Measurements from ENCODE around the gene KCNG2.

KCNG2 gene

GRCh38 chr18:79800371-79801180 is 2.8 kb downstream of the KCNG2 start:
- DNase-seq (ENCODE audit: low spot score) = no peak

DNA sequence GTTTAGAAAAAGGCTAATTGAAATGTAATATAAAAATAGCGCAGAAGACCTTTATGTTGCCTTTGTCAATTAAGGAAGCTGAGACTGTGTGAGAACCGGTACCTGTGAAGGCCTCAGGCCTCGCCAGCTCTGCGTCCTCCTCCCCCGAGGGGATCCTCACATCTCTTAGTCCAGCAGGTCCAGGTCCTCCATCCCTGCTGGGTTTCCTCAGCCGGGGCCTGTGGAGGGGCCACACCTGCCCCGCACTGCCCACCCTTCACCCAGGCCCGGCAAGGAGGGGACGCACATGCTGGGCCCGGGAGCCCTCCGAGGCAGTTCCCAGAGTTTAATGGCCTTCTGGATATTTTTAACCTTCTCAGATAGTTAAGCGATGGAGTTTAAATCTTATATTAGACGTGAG is 3.5 kb downstream of the KCNG2 start:
- no peak for DNase-seq (ENCODE audit: low spot score)

GRCh38 chr18:79801641-79802040 is 3.9 kb downstream of the KCNG2 start:
- no peak for DNase-seq (ENCODE audit: low spot score)

- no peak for DNase-seq (ENCODE audit: low spot score)
Measured at GRCh38 chr18:79802298-79802697, 4.6 kb downstream of the KCNG2 start.

GRCh38 chr18:79803611-79804051 is 5.9 kb downstream of the KCNG2 start:
- DNase-seq (ENCODE audit: low spot score) = no peak

DNA sequence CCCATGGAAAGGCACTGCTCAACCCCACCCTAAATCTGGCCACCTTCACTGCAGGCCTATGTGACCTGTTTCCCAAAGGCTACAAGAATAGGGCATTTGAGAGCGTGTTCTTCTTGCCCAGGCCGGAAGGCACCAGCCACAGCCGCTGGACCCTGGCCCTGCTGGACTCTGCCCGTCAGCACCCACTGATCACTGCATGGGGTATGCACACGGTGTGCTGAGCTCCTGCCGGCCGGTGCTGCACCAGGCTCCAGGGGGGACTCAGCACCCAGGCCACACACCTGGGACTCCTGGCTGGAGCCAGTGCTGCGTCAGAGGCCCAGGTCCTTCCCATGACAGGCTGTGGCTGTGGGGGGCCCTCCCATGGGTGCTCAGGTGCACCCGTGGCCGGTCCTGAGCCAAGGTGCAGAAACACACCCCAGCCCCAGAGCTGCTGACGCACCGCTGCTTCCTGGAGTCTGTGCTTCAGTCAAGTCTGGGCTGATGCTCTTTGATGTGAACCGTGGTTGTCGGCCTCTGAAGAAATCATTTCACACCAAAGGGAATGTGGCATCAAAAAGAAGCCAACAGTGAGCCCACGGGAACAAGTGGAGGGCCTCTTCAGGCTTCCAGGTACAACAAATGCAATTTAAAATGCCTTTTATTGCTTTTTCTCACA is 6.5 kb downstream of the KCNG2 start:
- DNase-seq (ENCODE audit: low spot score) = no peak

GRCh38 chr18:79805211-79805887 is 7.6 kb downstream of the KCNG2 start:
- DNase-seq (ENCODE audit: low spot score) = no peak

DNA sequence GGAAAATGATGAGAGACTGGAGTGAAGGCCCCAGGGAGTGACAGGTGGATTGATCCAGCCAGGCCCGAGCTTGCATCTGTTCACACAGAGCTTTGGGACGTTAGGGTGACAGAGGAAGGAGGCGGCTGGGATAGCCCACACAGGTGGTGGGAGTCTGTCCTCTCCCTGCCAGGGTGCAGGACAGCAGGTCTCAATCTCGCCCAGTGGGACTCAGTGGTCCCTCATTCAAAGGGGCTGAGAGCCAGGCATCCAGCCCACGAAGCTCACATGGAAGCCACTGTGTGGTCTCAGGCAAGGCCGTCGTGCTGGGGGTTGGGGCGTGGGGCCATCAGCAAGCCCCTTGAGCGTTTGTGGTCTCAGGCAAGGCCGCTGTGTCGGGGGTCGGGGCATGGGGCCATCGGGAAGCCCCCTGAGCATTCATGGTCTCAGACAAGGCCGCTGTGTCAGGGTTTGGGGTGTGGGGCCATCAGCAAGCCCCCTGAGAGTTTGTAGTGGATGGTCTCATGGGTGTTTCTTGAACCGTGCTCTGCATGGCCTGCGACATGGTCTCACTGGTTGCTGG is 8.3 kb downstream of the KCNG2 start:
- no peak for DNase-seq (ENCODE audit: low spot score)

GRCh38 chr18:79806976-79807841 is 9.5 kb downstream of the KCNG2 start:
- DNase-seq (ENCODE audit: low spot score) = no peak

- no peak for DNase-seq (ENCODE audit: low spot score)
Measured at GRCh38 chr18:79809482-79810192, 11.9 kb downstream of the KCNG2 start.

GRCh38 chr18:79812052-79812451 is 14.3 kb downstream of the KCNG2 start:
- no peak for DNase-seq (ENCODE audit: low spot score)

- DNase-seq (ENCODE audit: low spot score) = no peak
Measured at GRCh38 chr18:79814373-79814772, 16.6 kb downstream of the KCNG2 start.

DNA sequence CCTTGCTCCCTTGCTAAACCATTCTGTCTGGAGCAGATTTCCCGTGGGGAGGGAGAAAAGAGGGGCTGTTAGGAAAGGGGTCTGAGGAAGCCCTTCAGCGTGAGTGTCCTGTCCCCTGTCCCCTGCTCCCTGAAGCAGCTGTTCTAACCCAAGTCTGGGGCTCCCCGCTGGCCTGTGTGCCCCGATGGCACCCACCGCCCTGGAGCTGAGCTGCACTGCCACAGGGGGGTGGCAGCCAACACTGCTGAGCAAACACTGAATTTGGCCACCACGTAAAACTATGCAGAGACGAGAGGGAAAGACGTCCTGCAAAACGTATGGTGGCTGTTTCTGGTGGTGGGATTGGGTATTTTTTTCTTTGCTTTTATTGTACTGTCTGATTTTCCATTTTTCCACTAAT is 17.9 kb downstream of the KCNG2 start:
- DNase-seq (ENCODE audit: low spot score) = no peak

GRCh38 chr18:79816092-79816491 is 18.4 kb downstream of the KCNG2 start:
- no peak for DNase-seq (ENCODE audit: low spot score)

DNA sequence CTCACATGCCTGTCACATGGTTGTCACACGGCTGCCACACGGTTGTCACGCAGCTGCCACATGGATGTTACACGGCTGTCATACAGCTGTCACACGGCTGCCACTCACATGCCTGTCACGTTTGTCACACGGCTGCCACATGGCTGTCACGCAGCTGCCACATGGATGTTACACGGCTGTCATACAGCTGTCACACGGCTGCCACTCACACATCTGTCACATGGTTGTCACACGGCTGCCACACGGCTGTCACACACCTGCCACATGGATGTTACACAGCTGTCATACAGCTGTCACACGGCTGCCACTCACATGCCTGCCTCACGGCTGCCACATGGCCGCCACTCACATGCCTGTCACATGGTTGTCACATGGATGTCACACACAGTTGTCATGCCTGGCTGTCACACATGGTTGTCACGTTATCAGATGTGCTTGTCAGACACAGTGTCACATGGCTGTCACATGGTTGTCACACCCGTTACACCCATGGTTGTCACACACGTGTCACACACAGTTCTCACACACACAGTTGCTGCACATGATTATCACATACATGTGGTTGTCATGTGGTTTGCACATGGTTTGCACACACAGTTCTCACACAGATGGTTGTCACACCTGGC is 19.4 kb downstream of the KCNG2 start:
- no peak for DNase-seq (ENCODE audit: low spot score)

DNA sequence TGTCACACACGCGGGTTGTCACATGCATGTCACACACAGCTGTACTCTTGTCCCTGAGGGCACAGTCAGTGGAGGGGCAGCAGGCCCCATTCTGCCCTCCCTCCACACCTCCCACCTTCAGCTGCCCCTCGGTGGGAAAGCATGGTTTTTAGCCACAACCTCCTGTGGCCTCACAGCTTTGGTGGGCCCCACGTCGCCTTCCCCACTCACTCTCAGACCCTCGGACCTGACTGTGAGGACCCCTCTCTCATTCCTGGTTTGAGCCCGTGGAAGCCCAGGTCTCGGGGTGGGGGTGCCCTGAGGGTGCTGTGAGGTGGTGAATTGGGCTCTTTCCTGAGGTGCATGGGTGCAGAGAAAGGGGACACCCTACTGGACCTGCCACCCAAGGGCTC is 19.9 kb downstream of the KCNG2 start:
- no peak for DNase-seq (ENCODE audit: low spot score)

- no peak for DNase-seq (ENCODE audit: low spot score)
Measured at GRCh38 chr18:79818036-79818435, 20.3 kb downstream of the KCNG2 start.

DNA sequence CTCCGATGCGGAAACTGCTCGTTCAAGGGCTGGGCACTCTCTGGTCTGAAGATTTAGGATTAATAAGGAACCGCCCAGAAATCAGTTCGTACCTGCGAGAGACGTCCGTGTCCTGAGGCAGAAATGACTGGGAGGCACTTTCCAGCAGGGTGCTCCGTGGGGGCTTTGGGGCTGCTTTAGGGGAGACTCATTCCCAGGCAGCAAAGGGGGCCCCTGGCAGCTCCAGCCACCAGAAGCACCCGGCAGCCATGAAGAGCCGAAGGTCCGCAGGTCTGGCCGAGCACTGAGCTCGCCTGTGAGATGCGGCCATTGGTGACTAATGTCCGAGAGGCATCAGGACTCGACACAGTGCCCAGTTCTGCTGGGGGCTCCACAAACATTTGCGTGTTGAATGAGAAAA is 20.9 kb downstream of the KCNG2 start:
- DNase-seq (ENCODE audit: low spot score) = no peak

DNA sequence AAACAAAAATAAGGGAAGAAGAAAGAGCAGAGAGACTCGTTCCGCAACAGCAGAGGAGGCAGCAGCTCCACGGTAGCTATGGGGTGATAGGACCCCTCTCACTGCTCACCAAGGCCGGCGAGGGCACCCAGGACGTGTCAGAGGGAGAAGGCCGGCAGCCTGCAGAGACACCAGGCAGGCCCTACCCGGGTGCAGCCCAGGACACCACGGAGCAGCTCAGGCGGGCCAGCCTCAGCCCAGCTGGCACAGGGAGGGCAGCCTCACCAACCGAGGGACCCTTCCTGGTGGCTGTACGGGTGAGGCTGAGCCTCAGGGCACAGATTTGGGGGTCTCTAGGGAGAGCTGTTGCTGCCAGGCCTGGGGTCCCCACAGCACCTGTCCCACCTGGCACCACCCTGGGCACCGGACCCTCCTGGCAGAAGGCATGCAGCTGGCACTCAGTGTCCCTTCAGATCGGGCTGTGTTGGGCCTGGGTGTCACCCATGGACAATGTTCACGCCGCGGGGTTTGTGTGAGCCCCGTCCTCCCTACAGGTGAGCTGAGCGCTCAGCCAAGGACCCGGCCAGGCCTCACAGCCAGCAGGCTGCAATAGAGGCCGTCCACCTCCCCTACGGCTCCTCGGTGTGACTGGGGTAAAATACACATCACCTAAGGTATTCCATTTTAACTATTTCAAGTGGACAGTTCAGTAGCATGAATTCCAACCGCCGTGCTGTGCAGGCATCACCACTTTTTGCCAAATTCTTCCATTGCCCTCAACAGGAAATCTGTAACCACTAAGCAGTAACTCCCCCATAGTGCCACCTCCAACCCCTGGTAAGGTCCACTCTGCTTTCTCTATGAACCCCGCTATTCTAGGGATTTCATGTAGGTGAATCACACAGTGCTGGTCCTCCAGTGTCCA is 21.6 kb downstream of the KCNG2 start:
- no peak for DNase-seq (ENCODE audit: low spot score)

DNA sequence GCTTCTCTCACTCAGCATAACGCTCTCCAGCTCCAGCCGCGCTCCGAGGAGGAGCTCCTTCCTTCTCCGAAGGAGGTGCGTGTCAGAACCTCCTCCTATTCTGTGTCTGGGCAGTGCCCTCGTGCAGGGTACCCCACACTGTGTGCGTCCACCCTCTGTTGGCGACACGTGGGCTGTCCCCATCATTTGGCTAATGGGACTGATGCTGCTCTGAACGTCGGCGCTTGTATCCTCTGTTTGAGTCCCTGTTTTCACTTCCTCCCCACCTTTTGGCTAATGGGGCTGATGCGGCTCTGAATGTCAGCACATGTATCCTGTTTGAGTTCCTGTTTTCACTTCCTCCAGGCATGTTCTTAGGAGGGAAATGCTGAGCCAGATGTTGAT is 22.2 kb downstream of the KCNG2 start:
- DNase-seq (ENCODE audit: low spot score) = peak; percentile 73

Data from Ammon's horn (tissue), 1 donor.